Suprapubic skin (tissue), 4 donors: ENCODE results near the gene SLC25A10.

ENCODE experiments used
- POLR2A ChIP-seq, 2 donors: fragments of 450-650 bp; IDR thresholded peaks; one replicate each; pipeline ENCODE4 v1.6.1; 2017; ENCODE audit warnings: antibody characterized with exemption in 2 of 2, mild to moderate bottlenecking in 2 of 2, moderate library complexity in 2 of 2
- POLR2AphosphoS5 ChIP-seq, 3 donors: sonication (generic); formaldehyde crosslinking; IDR thresholded peaks; one replicate each; pipeline ENCODE4 v1.6.1; 2017; ENCODE audit warnings: antibody characterized with exemption in 3 of 3
- TF ChIP-seq, protein P1 (sequence below), 2 donors: fragments of 200-600 bp in 1 of 2; fragments of 450-650 bp in 1 of 2; sonication (generic) in 1 of 2; IDR thresholded peaks; one replicate each; pipeline ENCODE4 v1.5.1; 2016 to 2019; ENCODE audit warnings: antibody characterized with exemption in 2 of 2, mild to moderate bottlenecking in 1 of 2, moderate library complexity in 1 of 2

DNA sequence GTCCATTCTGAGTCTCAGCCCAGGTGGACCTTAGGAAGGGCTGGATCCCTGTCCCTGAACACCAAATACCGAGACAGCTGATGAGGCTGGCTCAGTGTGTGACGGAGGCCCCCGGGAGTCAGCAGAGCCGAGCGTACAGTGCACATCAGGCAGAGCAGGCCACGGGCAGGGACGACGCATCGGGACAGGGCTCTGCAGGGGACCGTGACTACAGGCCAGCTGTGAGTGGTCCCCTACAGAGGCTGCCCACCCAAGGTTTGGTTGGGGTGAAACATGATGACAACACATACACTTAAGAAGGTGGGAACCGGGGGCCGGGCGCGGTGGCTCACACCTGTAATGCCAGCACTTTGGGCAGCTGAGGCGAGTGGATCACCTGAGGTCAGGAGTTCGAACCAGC is 39.1 kb upstream of the SLC25A10 start:
- TF ChIP-seq, protein P1, sequence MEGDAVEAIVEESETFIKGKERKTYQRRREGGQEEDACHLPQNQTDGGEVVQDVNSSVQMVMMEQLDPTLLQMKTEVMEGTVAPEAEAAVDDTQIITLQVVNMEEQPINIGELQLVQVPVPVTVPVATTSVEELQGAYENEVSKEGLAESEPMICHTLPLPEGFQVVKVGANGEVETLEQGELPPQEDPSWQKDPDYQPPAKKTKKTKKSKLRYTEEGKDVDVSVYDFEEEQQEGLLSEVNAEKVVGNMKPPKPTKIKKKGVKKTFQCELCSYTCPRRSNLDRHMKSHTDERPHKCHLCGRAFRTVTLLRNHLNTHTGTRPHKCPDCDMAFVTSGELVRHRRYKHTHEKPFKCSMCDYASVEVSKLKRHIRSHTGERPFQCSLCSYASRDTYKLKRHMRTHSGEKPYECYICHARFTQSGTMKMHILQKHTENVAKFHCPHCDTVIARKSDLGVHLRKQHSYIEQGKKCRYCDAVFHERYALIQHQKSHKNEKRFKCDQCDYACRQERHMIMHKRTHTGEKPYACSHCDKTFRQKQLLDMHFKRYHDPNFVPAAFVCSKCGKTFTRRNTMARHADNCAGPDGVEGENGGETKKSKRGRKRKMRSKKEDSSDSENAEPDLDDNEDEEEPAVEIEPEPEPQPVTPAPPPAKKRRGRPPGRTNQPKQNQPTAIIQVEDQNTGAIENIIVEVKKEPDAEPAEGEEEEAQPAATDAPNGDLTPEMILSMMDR (IDR thresholded peaks at IDR 0.05) = no peak
- TF ChIP-seq POLR2A (IDR thresholded peaks at IDR 0.05) (no peak), POLR2AphosphoS5 (IDR thresholded peaks at IDR 0.05) (no peak)
